ENCODE results near the gene TMEM44. TPM values are rescaled to one million over a fixed set of nuclear protein-coding genes. Genes with fewer than 3 reads are reported as not detected.
"Not testable (repeated sequence)": the region's sequence is repeated elsewhere in the genome, so short reads cannot be mapped to it uniquely, and the experiment has no call there.

TMEM44 gene
- polyA plus RNA-seq, 3 donors = 18.7 to 23.1 (median 19.0) TPM

DNA sequence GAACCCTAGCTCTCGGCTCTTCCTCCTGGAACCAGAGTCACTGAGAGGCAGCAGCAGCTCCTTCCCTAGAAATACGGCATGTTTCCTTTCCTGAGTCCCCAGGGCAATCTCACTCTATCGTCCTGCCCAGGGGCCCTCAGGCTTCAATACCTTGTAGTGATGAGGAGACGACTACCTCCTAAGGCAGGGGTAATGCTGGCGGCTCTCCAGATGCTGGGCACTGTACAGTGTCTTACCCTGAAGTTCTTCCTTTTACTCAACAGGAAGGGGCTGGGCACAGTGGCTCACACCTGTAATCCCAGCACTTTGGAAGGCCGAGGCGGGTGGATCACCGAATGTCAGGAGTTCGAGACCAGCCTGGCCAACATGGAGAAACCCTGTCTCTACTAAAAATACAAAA lies 13.5 kb downstream of the TMEM44 start:
- DNase-seq (ENCODE audit: extremely low read depth in 1 of 11, low read depth in 9 of 11, low spot score in 4 of 11) = no peak

DNA sequence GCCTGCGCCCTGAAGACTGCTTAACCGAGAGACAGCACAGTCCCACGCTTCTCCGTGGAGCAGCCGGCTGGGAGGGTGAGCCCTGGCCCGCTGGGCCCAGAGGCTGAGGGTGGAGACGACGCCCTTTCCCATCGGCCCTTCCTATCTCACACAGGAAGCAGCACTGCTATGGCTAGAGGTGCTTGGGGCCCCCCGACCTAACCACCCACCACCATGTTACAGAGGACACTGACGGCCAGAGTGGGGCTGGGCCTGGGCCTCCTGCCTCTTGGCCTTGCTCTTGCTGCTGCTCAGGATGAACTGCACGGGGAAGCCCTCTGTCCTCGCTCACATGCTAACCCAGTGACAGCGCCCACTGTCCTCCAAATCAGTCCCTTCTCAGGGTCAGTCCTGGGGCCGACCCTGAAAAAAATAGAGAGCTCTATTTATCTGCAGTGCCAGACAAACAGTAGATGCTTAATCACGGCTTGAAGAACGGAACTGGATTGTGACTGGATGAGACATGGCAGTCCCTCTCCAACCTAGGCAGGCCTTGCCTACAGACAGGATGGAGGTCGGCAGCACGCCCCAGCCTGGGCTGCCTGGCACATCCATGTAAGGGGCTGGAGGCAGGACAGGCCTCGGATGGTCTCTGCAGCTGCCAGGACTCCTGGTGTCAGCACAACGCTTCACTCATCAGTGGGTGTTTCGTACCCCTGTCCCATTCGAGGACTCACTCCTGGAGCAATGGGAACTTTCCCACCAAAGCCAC lies 14.2 kb downstream of the TMEM44 start:
- DNase-seq (ENCODE audit: extremely low read depth in 1 of 11, low read depth in 9 of 11, low spot score in 4 of 11) = no peak

GRCh38 chr3:194617827-194618226 lies 15.4 kb downstream of the TMEM44 start:
- DNase-seq (ENCODE audit: extremely low read depth in 1 of 11, low read depth in 9 of 11, low spot score in 4 of 11) = no peak

DNA sequence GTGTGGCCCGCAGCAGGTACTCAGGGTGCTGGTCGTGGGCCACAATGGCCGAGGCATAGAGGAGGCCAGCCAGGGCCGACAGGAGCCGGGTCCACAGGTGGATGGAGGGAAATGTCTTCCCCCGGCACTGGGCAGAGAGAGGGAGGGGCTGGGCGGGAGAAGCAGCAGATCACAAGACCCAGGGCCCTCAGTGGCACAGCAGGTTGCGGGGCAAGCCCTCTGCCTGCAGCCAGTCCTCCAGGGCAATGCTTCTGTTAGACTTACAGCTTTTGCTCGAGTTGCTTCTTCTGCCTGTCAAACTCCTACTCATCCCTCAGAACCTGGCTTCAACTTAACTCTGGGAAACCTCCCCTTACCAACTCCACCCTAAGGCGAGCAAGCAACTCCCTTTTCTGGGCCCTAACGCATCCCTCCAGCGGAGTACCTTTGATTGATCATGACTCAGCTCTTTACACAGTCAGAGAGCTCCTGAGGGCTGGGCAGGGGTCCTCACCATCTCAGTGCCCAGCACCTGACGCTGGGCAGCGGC lies 16.0 kb downstream of the TMEM44 start:
- DNase-seq (ENCODE audit: extremely low read depth in 1 of 11, low read depth in 9 of 11, low spot score in 4 of 11) = no peak

DNA sequence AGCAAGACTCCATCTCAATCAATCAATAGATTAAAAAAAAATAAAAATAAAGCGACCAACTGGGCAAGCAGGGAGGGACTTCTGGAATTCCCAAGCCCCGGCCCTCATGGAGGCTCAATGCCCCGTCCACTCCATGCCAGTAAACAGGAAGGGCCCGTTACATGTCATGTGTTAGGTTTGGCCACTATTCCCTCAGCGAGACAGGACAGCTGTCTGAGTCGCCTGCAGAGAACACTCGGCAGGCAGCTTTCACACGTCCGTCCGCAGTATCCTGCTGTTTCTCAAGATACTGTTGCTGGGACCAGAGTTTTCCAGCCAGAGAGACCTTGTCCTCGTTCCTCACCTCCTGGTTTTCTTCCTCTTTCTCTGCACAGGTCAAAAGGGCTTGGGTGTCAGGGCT lies 18.0 kb downstream of the TMEM44 start:
- DNase-seq (ENCODE audit: extremely low read depth in 1 of 11, low read depth in 9 of 11, low spot score in 4 of 11) = no peak

DNA sequence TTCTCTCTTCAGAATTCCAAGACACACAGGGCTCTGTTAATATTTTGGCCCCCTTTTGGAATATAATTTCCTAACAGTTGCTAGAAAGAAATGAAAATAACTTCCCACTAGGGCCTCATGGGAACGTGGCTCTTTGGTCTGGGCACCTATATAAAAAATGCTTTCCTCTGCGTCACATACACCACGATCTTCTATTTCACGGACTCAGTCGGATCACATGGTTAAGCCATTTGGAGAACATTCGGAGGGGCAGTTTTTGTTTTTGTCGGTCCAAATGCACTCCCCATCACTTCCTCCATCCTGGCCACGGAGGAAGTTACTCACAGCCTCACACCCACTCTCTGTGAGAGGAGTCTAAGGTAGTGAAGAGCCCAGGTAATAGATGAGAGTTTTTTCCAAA lies 21.0 kb downstream of the TMEM44 start:
- no peak for DNase-seq (ENCODE audit: extremely low read depth in 1 of 11, low read depth in 9 of 11, low spot score in 4 of 11)

DNA sequence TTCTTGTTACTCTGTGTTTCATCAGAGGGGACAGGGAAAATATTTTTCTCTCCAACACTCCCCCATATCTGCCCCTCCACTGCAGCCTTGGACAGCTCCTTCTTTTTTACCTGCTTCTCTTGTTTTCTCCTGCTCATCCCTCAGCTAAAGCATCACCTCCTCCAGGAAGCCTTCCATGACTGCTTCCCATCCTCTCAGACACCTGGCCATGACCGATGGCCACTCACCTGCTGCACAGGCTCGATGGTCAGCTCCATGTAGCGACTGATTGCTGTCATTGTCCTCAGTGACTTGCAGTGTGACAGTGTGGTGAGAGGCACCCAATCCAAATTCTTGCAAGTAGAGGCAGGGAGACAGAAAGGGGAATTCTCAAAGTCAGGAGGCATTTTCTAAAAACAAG lies 22.5 kb downstream of the TMEM44 start:
- no peak for DNase-seq (ENCODE audit: extremely low read depth in 1 of 11, low read depth in 9 of 11, low spot score in 4 of 11)

DNA sequence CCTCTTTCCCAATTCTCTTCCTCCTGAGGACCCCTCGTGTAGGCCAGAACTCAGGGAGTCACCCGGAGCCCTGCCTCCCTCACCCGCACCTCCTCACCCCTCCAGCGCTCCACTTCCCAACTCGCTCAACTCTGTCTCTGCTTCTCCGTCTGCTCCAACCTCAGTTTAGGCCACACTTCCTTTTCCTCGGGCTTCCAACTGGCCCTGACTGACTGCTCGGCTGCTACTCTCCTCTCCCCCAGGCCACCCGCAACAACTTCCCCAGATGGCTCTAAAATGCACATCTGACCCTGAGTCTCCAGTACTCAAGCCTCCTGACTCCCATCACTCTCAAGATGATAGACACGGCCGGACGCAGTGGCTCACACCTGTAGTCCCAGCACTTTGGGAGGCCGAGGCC lies 23.6 kb downstream of the TMEM44 start:
- DNase-seq (ENCODE audit: extremely low read depth in 1 of 11, low read depth in 9 of 11, low spot score in 4 of 11) = no peak

DNA sequence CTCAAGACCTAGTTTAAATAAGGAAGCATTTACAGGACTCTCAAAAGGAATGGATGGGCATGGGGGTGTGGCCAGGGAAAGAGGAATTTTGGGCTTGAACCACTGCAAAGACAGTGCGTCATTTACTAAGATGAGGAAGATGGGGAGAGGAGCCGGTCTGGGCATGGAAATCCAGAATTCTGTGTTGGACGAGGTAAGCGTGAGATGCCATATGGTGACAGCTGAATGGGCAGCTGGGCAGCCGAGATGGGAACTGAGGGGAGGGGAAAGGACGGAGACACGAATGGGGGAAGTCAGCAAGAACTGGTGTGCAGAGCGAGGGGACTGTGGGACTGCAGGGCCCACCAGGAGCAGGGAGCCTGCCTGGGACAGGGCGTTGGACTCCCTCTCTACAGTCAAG lies 24.2 kb downstream of the TMEM44 start:
- no peak for DNase-seq (ENCODE audit: extremely low read depth in 1 of 11, low read depth in 9 of 11, low spot score in 4 of 11)

- DNase-seq (ENCODE audit: extremely low read depth in 1 of 11, low read depth in 9 of 11, low spot score in 4 of 11) = no peak
These were observed 25.4 kb downstream of the TMEM44 start for GRCh38 chr3:194607592-194608389.

- no peak for DNase-seq (ENCODE audit: extremely low read depth in 1 of 11, low read depth in 9 of 11, low spot score in 4 of 11)
These were observed 26.3 kb downstream of the TMEM44 start for GRCh38 chr3:194606941-194607340.

- no peak for DNase-seq (ENCODE audit: extremely low read depth in 1 of 11, low read depth in 9 of 11, low spot score in 4 of 11)
These were observed 27.1 kb downstream of the TMEM44 start for GRCh38 chr3:194606163-194606562.

- DNase-seq (ENCODE audit: extremely low read depth in 1 of 11, low read depth in 9 of 11, low spot score in 4 of 11) = not testable (repeated sequence)
These were observed 27.9 kb downstream of the TMEM44 start for GRCh38 chr3:194605314-194605713.

GRCh38 chr3:194604837-194605236 lies 28.4 kb downstream of the TMEM44 start:
- DNase-seq (ENCODE audit: extremely low read depth in 1 of 11, low read depth in 9 of 11, low spot score in 4 of 11) = no peak

GRCh38 chr3:194604126-194604525 lies 29.1 kb downstream of the TMEM44 start:
- no peak for DNase-seq (ENCODE audit: extremely low read depth in 1 of 11, low read depth in 9 of 11, low spot score in 4 of 11)

GRCh38 chr3:194602669-194603171 lies 30.5 kb downstream of the TMEM44 start:
- peak; percentile 41 to 76 (median 57) for DNase-seq (ENCODE audit: extremely low read depth in 1 of 11, low read depth in 9 of 11, low spot score in 4 of 11)

DNA sequence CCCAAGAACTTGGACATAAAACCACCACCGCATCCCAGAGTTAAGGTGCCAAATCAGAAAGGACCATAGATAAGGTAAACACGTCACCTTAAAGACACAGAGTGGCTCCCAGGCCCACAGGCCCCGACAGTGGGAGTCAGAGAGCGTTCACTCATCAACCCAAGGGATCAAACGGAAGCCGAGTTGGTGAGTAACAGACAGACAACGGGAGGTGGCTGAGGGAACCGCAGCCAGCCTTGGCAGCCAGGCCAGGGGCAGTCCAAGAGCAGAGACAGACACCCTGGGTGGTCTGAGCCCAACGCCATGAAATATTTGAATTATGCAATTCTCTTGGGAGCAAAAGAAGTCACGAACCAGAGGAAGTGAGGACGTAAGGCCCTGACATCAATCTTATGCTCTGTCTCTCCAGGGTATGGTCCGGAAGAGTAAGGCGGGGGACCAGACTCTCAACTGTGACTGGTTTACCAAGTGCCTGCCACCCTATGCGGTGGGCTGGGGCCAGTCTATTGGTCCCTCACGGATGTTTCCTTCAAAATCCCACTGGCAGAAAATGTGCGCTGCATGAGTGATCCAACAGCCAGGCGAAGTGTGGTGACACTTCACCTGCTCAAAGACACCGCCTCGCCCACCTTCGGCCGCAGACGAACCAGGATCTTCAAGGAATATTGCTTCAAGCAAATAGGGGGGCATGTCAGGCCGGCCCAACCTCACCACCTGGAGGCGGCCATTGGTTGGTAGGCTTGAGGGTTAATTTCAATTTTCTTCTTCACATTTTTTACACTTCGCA lies 34.3 kb downstream of the TMEM44 start:
- DNase-seq (ENCODE audit: extremely low read depth in 1 of 11, low read depth in 9 of 11, low spot score in 4 of 11) = no peak

DNA sequence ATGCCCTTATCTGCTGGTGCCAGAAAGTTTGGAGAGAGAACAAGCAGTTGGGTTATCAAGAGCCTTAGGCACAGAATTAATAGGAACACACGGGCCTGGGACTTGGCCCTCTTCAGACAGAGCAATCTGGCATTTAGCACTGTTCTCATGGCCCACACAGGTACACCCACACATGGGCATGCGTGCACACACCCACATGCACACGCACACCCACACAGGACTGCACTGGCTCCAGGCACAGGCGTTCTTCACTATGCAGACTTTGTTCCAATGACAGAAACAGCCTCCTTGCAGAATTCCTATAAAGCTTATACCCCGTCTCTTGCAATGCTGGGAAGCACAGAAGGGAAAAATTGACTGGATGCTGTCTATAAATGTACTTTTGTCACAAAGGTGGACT lies 36.3 kb downstream of the TMEM44 start:
- DNase-seq (ENCODE audit: extremely low read depth in 1 of 11, low read depth in 9 of 11, low spot score in 4 of 11) = no peak
